ENCODE data around the gene ANKMY1. TPM values are rescaled to one million over a fixed set of nuclear protein-coding genes. Genes with fewer than 3 reads are reported as not detected.
"Not testable (repeated sequence)": the region's sequence is repeated elsewhere in the genome, so short reads cannot be mapped to it uniquely, and the experiment has no call there.

Gene ANKMY1
- total and polyA plus RNA-seq, 2 of the 8 experiments (the other 6 are each of a cell fraction or from before 2014, with no cell fraction given) = 4.5 to 4.8 TPM

GRCh38 chr2:240539906-240540305 is 17.9 kb downstream of the ANKMY1 start (continued):
- TF ChIP-seq USF2 (IDR thresholded peaks at IDR 0.05; ENCODE audit: low read length) (no peak), RBBP5 (IDR thresholded peaks at IDR 0.05; ENCODE audit: borderline replicate concordance, low read depth, low read length) (no peak), TAF7 (optimal IDR thresholded peaks at IDR 0.05; ENCODE audit: borderline replicate concordance, low read depth, low read length) (no peak)

- not testable (repeated sequence) for H2AK5ac ChIP-seq (ENCODE audit: low read depth, low read length); H3K36me3 ChIP-seq (ENCODE audit: control insufficient read depth in 2 of 4, insufficient read depth in 4 of 4, low read length in 3 of 4); H2BK15ac ChIP-seq (ENCODE audit: low read length)
Measured at GRCh38 chr2:240539101-240539500, 18.7 kb downstream of the ANKMY1 start.

More at GRCh38 chr2:240539101-240539500, 18.7 kb downstream of the ANKMY1 start:
- H2AFZ ChIP-seq (ENCODE audit: low read length); H2BK120ac ChIP-seq (replicated peaks; ENCODE audit: low read depth, low read length); DNase-seq (ENCODE audit: low read depth in 1 of 2, low spot score in 2 of 2); H3K4ac ChIP-seq (replicated peaks; ENCODE audit: insufficient read length, low read depth, low read length); H3K23me2 ChIP-seq (ENCODE audit: low read depth, low read length); H4K8ac ChIP-seq (ENCODE audit: extremely low read depth, insufficient read depth, low read length); H3K9me3 ChIP-seq (ENCODE audit: insufficient read depth in 2 of 2, low read depth in 1 of 2, low read length in 1 of 2); H3K23ac ChIP-seq (ENCODE audit: insufficient read length); H3K79me1 ChIP-seq (ENCODE audit: low read depth, low read length); H2BK20ac ChIP-seq (ENCODE audit: low read length); H3K79me2 ChIP-seq (ENCODE audit: control insufficient read depth in 1 of 2, insufficient read depth in 2 of 2, low read length in 2 of 2); H3K4me3 ChIP-seq (ENCODE audit: extremely low read depth in 1 of 4, insufficient read depth in 2 of 4, low read depth in 3 of 4, low read length in 4 of 4); H3K4me1 ChIP-seq (replicated peaks in 1 of 4; ENCODE audit: control insufficient read depth in 3 of 4, insufficient read depth in 4 of 4, low read length in 3 of 4); FAIRE-seq; H2BK5ac ChIP-seq (ENCODE audit: low read depth, low read length); H4K5ac ChIP-seq (ENCODE audit: insufficient read length, low read depth, low read length); H3K14ac ChIP-seq (ENCODE audit: insufficient read length); H3K4me2 ChIP-seq (ENCODE audit: insufficient read depth in 1 of 2, low read depth in 2 of 2, low read length in 2 of 2); H3K18ac ChIP-seq (ENCODE audit: extremely low read depth, low read length); H4K91ac ChIP-seq (replicated peaks; ENCODE audit: insufficient read length, low read length); POLR2A ChIA-PET (ENCODE audit: partially characterized antibody); H3K27ac ChIP-seq (ENCODE audit: low read depth, low read length); H3K9ac ChIP-seq (replicated peaks in 1 of 4; ENCODE audit: extremely low read depth in 1 of 4, low read depth in 3 of 4, low read length in 3 of 4); H3K27me3 ChIP-seq (replicated peaks in 1 of 4; ENCODE audit: control insufficient read depth in 3 of 4, extremely low read depth in 1 of 4, insufficient read depth in 3 of 4, low read length in 3 of 4); H3K56ac ChIP-seq (replicated peaks; ENCODE audit: insufficient read length, low read depth, low read length); H4K20me1 ChIP-seq (replicated peaks in 1 of 2; ENCODE audit: control insufficient read depth in 1 of 2, insufficient read depth in 2 of 2, low read length in 2 of 2); H2BK12ac ChIP-seq (ENCODE audit: low read depth, low read length): not testable (repeated sequence)
- CTCF ChIA-PET (ENCODE audit: partially characterized antibody) = interaction anchor here (1.0 to 1.4 kb wide), 2 partner anchors 16 to 25 kb away, joined by 3 read pairs; no protein-coding TSS in a partner anchor
- 88% methylated on average over 17 of the region's 17 CpGs; no CpG with 5 or more reads in 1 of the 2 experiments for WGBS, 2 experiments (ENCODE audit: extremely low coverage in 1 of 2, insufficient coverage in 1 of 2, insufficient read length in 1 of 2, insufficient replicate concordance in 2 of 2, low coverage in 1 of 2, low lambda C conversion rate in 2 of 2, missing lambda C conversion rate in 1 of 2)
